ENCODE data around the gene CSPG4. TPM values are rescaled to one million over a fixed set of nuclear protein-coding genes. Genes with fewer than 3 reads are reported as not detected.

CSPG4 gene
- total and polyA plus RNA-seq, 2 donors (not counting 1 experiment from before 2014, with no cell fraction given): 0.03 to 0.15 TPM

- DNase-seq (no peak), ATAC-seq (ENCODE audit: low read depth) (no peak)
- H3K36me3 ChIP-seq (replicated peaks in 1 of 2; ENCODE audit: control extremely low read depth in 1 of 2, control insufficient read depth in 1 of 2, extremely low read depth in 1 of 2, insufficient read depth in 2 of 2, low read length in 1 of 2): no peaks in the 10 kb centered on the region
- no peaks in the 10 kb centered on the region for H3K27me3 ChIP-seq (replicated peaks in 1 of 4; ENCODE audit: control extremely low read depth in 1 of 4, control insufficient read depth in 3 of 4, insufficient read depth in 4 of 4, low read length in 3 of 4)
- Mint-ChIP-seq H3K9me3 (ENCODE audit: insufficient read depth) (no peaks in the 10 kb centered on the region), H3K27me3 (peaks cover 8% of the 10 kb centered on the region), H3K4me1 (no peaks in the 10 kb centered on the region), H3K27ac (no peak overlapping the region), H3K4me3 (no peak overlapping the region)
- no peaks in the 10 kb centered on the region for H3K4me1 ChIP-seq (ENCODE audit: control insufficient read depth in 2 of 2, insufficient read depth in 2 of 2, low read length in 2 of 2)
- no peak overlapping the region for H3K9ac ChIP-seq (ENCODE audit: low read length)
- no peak overlapping the region for H2AFZ ChIP-seq (ENCODE audit: insufficient read depth, low read depth, low read length, poor library complexity, severe bottlenecking)
- no peak overlapping the region for H3K4me2 ChIP-seq (replicated peaks; ENCODE audit: low read depth, low read length, poor library complexity, severe bottlenecking)
- TF ChIP-seq EZH2 (IDR thresholded peaks at IDR 0.05; ENCODE audit: borderline replicate concordance, insufficient read depth, low read depth, low read length, poor library complexity, severe bottlenecking) (no peak), CTCF (IDR thresholded peaks at IDR 0.05) (no peak)
- CTCF ChIA-PET: no interaction called here
- POLR2A ChIA-PET: no interaction called here
- no peak overlapping the region for H3K4me3 ChIP-seq (ENCODE audit: control extremely low read depth in 1 of 5, extremely low read depth in 1 of 5, insufficient read depth in 1 of 5, low read depth in 2 of 5, low read length in 4 of 5)
- H3K79me2 ChIP-seq (ENCODE audit: control insufficient read depth, insufficient read depth, low read length): no peaks in the 10 kb centered on the region
- H3K9me3 ChIP-seq (ENCODE audit: control extremely low read depth in 1 of 3, control insufficient read depth in 2 of 3, insufficient read depth in 1 of 3, low read length in 2 of 3): no peaks in the 10 kb centered on the region
- H4K20me1 ChIP-seq (ENCODE audit: control insufficient read depth, insufficient read depth, low read length, poor library complexity, severe bottlenecking): no peaks in the 10 kb centered on the region
- intact Hi-C loops (cut with micrococcal nuclease): no loop called here
- 80% methylated on average over 1 of the region's 3 CpGs for WGBS (ENCODE audit: insufficient coverage)
- no peak overlapping the region for H3K27ac ChIP-seq (ENCODE audit: low read length in 2 of 2)
Measured at GRCh38 chr15:75661756-75662140, 50.9 kb downstream of the CSPG4 start.

GRCh38 chr15:75661100-75661755, 51.4 kb downstream of the CSPG4 start:
- Histone ChIP-seq H3K36me3 (replicated peaks in 1 of 2; ENCODE audit: control extremely low read depth in 1 of 2, control insufficient read depth in 1 of 2, extremely low read depth in 1 of 2, insufficient read depth in 2 of 2, low read length in 1 of 2) (no peaks in the 10 kb centered on the region), H3K27ac (ENCODE audit: low read length in 2 of 2) (no peak overlapping the region), H3K4me1 (ENCODE audit: control insufficient read depth in 2 of 2, insufficient read depth in 2 of 2, low read length in 2 of 2) (no peaks in the 10 kb centered on the region), H3K79me2 (ENCODE audit: control insufficient read depth, insufficient read depth, low read length) (no peaks in the 10 kb centered on the region), H4K20me1 (ENCODE audit: control insufficient read depth, insufficient read depth, low read length, poor library complexity, severe bottlenecking) (no peaks in the 10 kb centered on the region), H3K9me3 (ENCODE audit: control extremely low read depth in 1 of 3, control insufficient read depth in 2 of 3, insufficient read depth in 1 of 3, low read length in 2 of 3) (no peaks in the 10 kb centered on the region), H3K4me3 (ENCODE audit: control extremely low read depth in 1 of 5, extremely low read depth in 1 of 5, insufficient read depth in 1 of 5, low read depth in 2 of 5, low read length in 4 of 5) (no peak overlapping the region), H3K4me2 (replicated peaks; ENCODE audit: low read depth, low read length, poor library complexity, severe bottlenecking) (no peak overlapping the region), H3K9ac (ENCODE audit: low read length) (no peak overlapping the region), H2AFZ (ENCODE audit: insufficient read depth, low read depth, low read length, poor library complexity, severe bottlenecking) (no peak overlapping the region), H3K27me3 (replicated peaks in 1 of 4; ENCODE audit: control extremely low read depth in 1 of 4, control insufficient read depth in 3 of 4, insufficient read depth in 4 of 4, low read length in 3 of 4) (no peaks in the 10 kb centered on the region)
- H3K4me3 Mint-ChIP-seq: no peak overlapping the region
- ATAC-seq (ENCODE audit: low read depth) (no peak), DNase-seq (no peak)
- intact Hi-C loops (cut with micrococcal nuclease): no loop called here
- TF ChIP-seq EZH2 (IDR thresholded peaks at IDR 0.05; ENCODE audit: borderline replicate concordance, insufficient read depth, low read depth, low read length, poor library complexity, severe bottlenecking) (no peak), CTCF (IDR thresholded peaks at IDR 0.05) (no peak)
- H3K9me3 Mint-ChIP-seq (ENCODE audit: insufficient read depth): no peaks in the 10 kb centered on the region
- ChIA-PET POLR2A (no interaction called here), CTCF (no interaction called here)
- peaks cover 11% of the 10 kb centered on the region for H3K27me3 Mint-ChIP-seq
- no peaks in the 10 kb centered on the region for H3K4me1 Mint-ChIP-seq
- no peak overlapping the region for H3K27ac Mint-ChIP-seq
- WGBS (ENCODE audit: insufficient coverage): 95% methylated on average over 8 of the region's 14 CpGs
